NT2/D1 (cell line): ENCODE data around the gene DLX1.

Experiments
- SUZ12 ChIP-seq: IDR thresholded peaks from 2 replicates; pipeline ENCODE4 v1.6.1; 2011; ENCODE audit not compliant: insufficient read length, insufficient read depth; ENCODE audit errors: extremely low read depth
- ZNF274 ChIP-seq: IDR thresholded peaks from 2 replicates; pipeline ENCODE4 v1.6.1; 2011; ENCODE audit warnings: mild to moderate bottlenecking, low read depth, low read length

GRCh38 chr2:172129404-172129803 lies 44.1 kb downstream of the DLX1 start:
- no peak for TF ChIP-seq SUZ12
- no peak for TF ChIP-seq ZNF274
